Measurements from ENCODE around the gene SPR. TPM values are rescaled to one million over a fixed set of nuclear protein-coding genes. Genes with fewer than 3 reads are reported as not detected.

The SPR gene
- total and polyA plus RNA-seq, 2 of the 4 experiments (the other 2 are of a cell fraction) = 14.3 to 17.4 TPM

DNA sequence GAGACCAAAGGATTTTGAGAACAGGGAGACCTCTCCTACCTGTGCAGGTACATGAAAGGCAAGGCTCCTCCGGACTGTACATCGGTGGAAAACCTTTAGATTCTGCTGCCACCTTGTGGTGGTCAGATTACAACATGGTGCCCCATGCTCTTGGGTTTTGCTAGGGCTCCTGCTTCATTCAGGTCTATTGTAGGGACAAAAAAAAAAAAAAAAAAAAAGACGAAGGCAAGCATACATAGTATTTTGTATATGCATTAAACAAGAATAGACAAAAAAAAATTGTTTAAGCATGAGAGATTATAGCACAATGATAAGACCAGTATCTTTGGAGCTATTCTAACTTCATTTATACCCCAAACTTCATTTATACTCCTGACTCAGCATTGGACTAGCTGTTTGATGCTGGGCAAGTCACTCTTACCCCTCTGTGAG is 27.4 kb upstream of the SPR start:
- Histone ChIP-seq H2AK9ac (replicated peaks; ENCODE audit: low read depth, low read length, poor library complexity) (no peak overlapping the region), H2BK120ac (ENCODE audit: low read depth, low read length) (no peak overlapping the region), H3K27ac (ENCODE audit: insufficient read depth, low read length) (no peak overlapping the region), H3K36me3 (ENCODE audit: control insufficient read depth, insufficient read depth, low read length) (no peaks in the 10 kb centered on the region), H4K8ac (ENCODE audit: low read depth in 2 of 2, low read length in 2 of 2) (no peak overlapping the region), H4K20me1 (ENCODE audit: insufficient read depth, low read length) (no peaks in the 10 kb centered on the region; the same call in 1 of the 2 replicates), H2BK5ac (ENCODE audit: low read depth, low read length, poor library complexity, severe bottlenecking) (no peak overlapping the region), H4K5ac (ENCODE audit: low read depth, low read length) (no peak overlapping the region), H3K4me1 (ENCODE audit: control insufficient read depth, insufficient read depth, low read length) (no peaks in the 10 kb centered on the region), H2AK5ac (ENCODE audit: low read depth, low read length) (no peak overlapping the region), H3K79me1 (ENCODE audit: low read depth in 1 of 2, low read length in 2 of 2) (no peaks in the 10 kb centered on the region), H3K4ac (ENCODE audit: low read depth, low read length) (no peak overlapping the region), H3K9me1 (ENCODE audit: insufficient read depth, low read length) (no peaks in the 10 kb centered on the region), H3K4me2 (ENCODE audit: low read depth, low read length) (no peak overlapping the region), H2AFZ (replicated peaks; ENCODE audit: low read length, poor library complexity) (no peak overlapping the region), H3K9ac (ENCODE audit: low read depth, low read length) (no peak overlapping the region), H2BK20ac (ENCODE audit: low read depth, low read length) (no peak overlapping the region), H4K91ac (ENCODE audit: insufficient read depth, low read depth, low read length) (no peak overlapping the region), H3K9me3 (ENCODE audit: control insufficient read depth, insufficient read depth, low read length) (no peaks in the 10 kb centered on the region; the same call in 1 of the 2 replicates), H3K4me3 (ENCODE audit: insufficient read depth, low read depth, low read length) (no peak overlapping the region), H3K27me3 (ENCODE audit: control insufficient read depth, insufficient read depth, low read length) (peaks cover 26% of the 10 kb centered on the region), H3K18ac (ENCODE audit: low read depth, low read length) (no peak overlapping the region), H3K56ac (ENCODE audit: extremely low read depth, insufficient read depth, low read length) (no peak overlapping the region), H2BK15ac (ENCODE audit: low read depth, low read length) (no peak overlapping the region), H3K23ac (ENCODE audit: low read depth, low read length) (no peak overlapping the region), H3K14ac (replicated peaks; ENCODE audit: low read depth, low read length) (no peak overlapping the region)
- no TSS peak for BruUV-seq (replicated peaks)
- 20% methylated on average over 1 of the region's 3 CpGs; no CpG with 5 or more reads in 1 of the 2 experiments for WGBS, 2 experiments (ENCODE audit: extremely low coverage in 2 of 2, insufficient read length in 1 of 2)
- ChIA-PET POLR2A (ENCODE audit: unreplicated experiment) (interaction anchor here (0.7 kb wide), 1 partner anchor 139 kb away, joined by 7 read pairs; no protein-coding TSS in a partner anchor), CTCF (interaction anchor here (0.6 to 1.5 kb wide), 13 partner anchors 10 to 976 kb away, joined by 3 to 7 read pairs (median 3); no protein-coding TSS in a partner anchor)
- peak; percentile 66 for ATAC-seq (ENCODE audit: low read depth)
- dilution Hi-C loops (cut with HindIII; ENCODE audit: low sequenced_read_pairs, unreplicated experiment) (no loop called here), in situ Hi-C loops (cut with MboI; ENCODE audit: low sequenced_read_pairs) (no loop called here), intact Hi-C loops (cut with micrococcal nuclease) (loop anchor here (1.0 to 10.0 kb wide), 2 partner anchors 89 to 255 kb away; no protein-coding TSS in a partner anchor)
- TF ChIP-seq, protein P1, sequence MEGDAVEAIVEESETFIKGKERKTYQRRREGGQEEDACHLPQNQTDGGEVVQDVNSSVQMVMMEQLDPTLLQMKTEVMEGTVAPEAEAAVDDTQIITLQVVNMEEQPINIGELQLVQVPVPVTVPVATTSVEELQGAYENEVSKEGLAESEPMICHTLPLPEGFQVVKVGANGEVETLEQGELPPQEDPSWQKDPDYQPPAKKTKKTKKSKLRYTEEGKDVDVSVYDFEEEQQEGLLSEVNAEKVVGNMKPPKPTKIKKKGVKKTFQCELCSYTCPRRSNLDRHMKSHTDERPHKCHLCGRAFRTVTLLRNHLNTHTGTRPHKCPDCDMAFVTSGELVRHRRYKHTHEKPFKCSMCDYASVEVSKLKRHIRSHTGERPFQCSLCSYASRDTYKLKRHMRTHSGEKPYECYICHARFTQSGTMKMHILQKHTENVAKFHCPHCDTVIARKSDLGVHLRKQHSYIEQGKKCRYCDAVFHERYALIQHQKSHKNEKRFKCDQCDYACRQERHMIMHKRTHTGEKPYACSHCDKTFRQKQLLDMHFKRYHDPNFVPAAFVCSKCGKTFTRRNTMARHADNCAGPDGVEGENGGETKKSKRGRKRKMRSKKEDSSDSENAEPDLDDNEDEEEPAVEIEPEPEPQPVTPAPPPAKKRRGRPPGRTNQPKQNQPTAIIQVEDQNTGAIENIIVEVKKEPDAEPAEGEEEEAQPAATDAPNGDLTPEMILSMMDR (conservative IDR thresholded peaks at IDR 0.05; ENCODE audit: low read depth, low read length) = peak; percentile 67
- 0 out of 2 replicates have a peak, but pooled peaks have one; percentile 15 for TF ChIP-seq MAFK (IDR thresholded peaks at IDR 0.05; ENCODE audit: low read depth, low read length)
- TF ChIP-seq MXI1 (IDR thresholded peaks at IDR 0.05; ENCODE audit: borderline replicate concordance, low read depth, low read length) = no peak
- TF ChIP-seq, protein P2, sequence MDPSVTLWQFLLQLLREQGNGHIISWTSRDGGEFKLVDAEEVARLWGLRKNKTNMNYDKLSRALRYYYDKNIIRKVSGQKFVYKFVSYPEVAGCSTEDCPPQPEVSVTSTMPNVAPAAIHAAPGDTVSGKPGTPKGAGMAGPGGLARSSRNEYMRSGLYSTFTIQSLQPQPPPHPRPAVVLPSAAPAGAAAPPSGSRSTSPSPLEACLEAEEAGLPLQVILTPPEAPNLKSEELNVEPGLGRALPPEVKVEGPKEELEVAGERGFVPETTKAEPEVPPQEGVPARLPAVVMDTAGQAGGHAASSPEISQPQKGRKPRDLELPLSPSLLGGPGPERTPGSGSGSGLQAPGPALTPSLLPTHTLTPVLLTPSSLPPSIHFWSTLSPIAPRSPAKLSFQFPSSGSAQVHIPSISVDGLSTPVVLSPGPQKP (IDR thresholded peaks at IDR 0.05; ENCODE audit: borderline replicate concordance, low read depth, low read length) = no peak
- TF ChIP-seq FOS (IDR thresholded peaks at IDR 0.05; ENCODE audit: low read depth, low read length) = no peak
- no peak for TF ChIP-seq BHLHE40 (IDR thresholded peaks at IDR 0.05; ENCODE audit: low read depth, low read length)
- TF ChIP-seq MAZ (IDR thresholded peaks at IDR 0.05; ENCODE audit: borderline replicate concordance, low read depth, low read length) = no peak
- TF ChIP-seq RCOR1 (IDR thresholded peaks at IDR 0.05; ENCODE audit: insufficient replicate concordance, low read length) = no peak
- TF ChIP-seq CHD1 (IDR thresholded peaks at IDR 0.05; ENCODE audit: low read depth, low read length) = no peak
- TF ChIP-seq RFX5 (IDR thresholded peaks at IDR 0.05; ENCODE audit: low read depth, low read length) = no peak
- TF ChIP-seq NFE2L2 (IDR thresholded peaks at IDR 0.05; ENCODE audit: low read depth, low read length) = no peak
- no peak for TF ChIP-seq POLR2A (IDR thresholded peaks at IDR 0.05; ENCODE audit: low read depth, low read length)
- peak; percentile 73 for TF ChIP-seq RAD21 (IDR thresholded peaks at IDR 0.05; ENCODE audit: low read length)
- TF ChIP-seq SMC3 (IDR thresholded peaks at IDR 0.05; ENCODE audit: low read depth, low read length) = peak; percentile 80
- TF ChIP-seq CEBPB (IDR thresholded peaks at IDR 0.05; ENCODE audit: low read depth, low read length) = no peak
- TF ChIP-seq, protein P3, sequence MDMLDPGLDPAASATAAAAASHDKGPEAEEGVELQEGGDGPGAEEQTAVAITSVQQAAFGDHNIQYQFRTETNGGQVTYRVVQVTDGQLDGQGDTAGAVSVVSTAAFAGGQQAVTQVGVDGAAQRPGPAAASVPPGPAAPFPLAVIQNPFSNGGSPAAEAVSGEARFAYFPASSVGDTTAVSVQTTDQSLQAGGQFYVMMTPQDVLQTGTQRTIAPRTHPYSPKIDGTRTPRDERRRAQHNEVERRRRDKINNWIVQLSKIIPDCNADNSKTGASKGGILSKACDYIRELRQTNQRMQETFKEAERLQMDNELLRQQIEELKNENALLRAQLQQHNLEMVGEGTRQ (IDR thresholded peaks at IDR 0.05; ENCODE audit: low read depth, low read length) = no peak
- peak; percentile 52 for DNase-seq
